COLO829 (cell line): Measurements from ENCODE around the gene HAP1.
A peak's percentile ranks its signal among the peaks of the same experiment; 100 is the strongest.
"Not testable (repeated sequence)": the region's sequence is repeated elsewhere in the genome, so short reads cannot be mapped to it uniquely, and the experiment has no call there.

Experiments used
- DNase-seq: peaks from one replicate; pipeline ENCODE4 v3.0.0; 2012; ENCODE audit warnings: low spot score

HAP1 gene

DNA sequence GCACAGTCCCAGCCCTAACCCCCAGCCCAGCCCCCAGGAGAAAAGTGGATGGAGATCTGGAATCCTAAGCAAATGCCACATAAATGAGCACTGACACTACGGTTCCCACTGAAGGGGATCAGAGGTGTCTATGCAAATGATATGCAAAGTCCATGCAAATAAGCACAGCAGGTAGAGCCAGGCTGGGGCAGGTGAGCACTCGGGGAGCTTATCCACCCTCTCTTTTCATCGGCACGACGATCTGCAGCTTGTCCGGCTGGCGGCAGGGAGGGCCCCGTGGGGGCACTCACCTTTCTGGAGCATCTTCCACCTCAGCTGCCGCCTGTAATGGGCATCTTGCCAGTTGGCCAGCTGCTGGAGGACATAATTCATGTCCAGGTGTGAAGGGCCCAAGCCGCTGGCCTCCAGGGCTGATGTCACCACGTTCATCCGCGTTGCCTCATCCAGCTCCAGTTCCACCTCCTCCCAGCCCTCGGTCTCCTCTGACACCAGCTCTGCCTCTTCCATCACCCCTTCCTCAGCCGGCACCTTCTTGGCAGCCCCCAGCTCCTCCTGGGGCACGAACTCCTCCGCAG lies 9.9 kb downstream of the HAP1 start:
- DNase-seq: no peak

DNA sequence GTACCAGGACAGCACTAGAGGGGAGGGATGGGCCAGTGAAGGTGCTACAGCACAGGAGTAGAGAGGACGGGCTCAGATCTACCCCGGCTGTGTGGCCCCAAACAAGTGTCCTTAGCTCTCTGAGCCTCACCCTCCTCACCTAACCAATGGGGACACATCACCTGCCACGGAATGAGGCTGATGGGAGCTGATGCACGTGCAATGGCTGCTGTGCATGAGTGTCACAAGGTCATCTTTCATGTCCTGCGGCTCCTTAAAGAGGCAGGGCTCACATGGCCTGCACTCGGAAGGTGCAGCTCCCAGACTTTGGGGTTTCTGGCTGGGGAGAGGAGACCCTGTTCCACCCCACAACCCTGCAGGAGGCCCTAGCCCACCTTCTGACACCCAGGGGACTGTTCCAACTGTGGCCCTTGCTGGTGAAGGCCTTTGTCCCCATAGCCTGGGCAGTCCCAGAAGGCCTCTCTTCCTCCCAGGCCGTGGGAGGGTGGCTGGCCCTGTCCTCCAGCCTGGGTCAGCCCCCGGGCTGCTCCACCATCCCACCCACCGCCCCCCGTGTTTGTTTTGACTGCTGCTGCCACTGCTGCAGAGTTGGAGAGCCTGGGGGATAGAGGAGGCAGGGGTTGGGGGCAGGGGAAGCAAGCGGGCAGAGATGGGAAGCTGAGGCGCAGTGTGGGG lies 10.5 kb downstream of the HAP1 start:
- no peak for DNase-seq

DNA sequence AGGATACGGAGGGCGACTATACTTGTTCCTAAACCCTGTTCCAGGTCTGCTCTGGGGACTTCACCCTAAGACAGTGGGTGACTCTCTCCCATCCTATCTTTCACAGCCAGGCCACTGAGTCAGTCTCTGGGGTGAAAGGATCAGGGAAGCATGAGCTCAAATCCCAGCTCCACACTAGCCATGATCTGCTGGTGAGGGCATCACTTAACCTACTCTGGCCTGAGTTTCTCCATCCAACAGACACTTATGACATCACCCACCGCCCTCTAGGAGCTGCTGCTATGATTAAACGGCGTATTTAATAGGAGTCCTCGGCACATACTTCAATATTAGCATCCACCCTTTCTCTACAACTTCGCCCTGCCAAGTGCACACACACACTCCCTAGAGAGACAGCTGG lies 12.2 kb downstream of the HAP1 start:
- no peak for DNase-seq

DNA sequence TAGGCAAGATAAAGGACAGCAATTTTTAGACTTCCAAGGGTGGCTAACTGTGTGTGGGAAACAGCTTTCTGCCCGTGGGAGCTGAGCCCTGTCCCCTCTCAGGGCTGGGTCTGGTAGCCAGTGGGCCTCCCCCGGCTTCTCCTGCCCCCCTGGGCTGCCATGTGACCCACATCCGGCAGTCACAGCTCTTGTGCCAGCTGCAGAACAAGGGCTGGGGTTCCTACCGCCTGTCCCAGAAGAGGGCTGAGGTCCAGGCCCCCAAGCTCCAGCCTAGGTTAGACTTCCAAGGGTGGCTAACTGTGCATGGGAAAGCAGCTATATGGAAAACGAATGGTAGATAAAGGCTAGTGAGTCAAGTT lies 16.2 kb downstream of the HAP1 start:
- no peak for DNase-seq

DNA sequence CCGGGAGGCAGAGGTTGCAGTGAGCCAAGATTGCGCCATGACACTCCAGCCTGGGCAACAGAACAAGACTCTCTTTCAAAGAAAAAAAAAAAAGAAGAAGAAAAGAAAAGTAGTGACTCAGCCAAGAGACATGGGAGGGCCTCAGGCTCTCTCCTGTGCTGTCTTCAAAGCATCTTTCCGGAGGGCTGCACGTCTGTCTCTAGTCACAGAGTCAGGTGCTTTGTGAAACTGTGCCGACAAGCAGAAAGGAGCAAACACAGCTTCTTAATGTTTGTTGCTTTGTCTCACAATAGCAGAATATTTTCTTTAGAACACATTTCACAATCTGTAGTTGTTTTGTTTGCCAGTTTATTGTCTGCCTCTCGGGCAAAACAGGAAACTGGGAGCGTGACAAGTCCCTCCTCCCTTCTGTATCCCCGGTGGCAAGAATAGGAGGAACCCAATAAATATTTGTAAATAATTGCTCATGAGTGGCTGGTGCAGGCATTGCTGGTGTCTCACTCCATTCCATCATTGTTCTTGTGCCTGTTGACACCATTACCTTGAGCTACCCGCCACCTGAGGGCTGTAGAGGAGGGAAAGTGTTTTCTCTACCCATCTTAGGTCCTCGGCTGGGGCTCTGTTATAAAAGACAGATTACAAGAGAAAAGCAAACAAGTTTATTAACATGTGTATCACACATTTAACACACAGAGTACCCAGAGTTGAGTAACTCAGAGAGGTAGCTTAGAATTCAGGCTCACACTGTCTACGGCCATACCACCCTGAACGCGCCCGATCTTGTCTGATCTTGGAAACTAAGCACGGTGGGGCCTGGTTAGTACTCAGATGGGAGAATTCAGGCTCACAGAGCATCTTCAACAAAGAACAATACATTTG lies 16.8 kb downstream of the HAP1 start:
- DNase-seq: peak; percentile 86

DNA sequence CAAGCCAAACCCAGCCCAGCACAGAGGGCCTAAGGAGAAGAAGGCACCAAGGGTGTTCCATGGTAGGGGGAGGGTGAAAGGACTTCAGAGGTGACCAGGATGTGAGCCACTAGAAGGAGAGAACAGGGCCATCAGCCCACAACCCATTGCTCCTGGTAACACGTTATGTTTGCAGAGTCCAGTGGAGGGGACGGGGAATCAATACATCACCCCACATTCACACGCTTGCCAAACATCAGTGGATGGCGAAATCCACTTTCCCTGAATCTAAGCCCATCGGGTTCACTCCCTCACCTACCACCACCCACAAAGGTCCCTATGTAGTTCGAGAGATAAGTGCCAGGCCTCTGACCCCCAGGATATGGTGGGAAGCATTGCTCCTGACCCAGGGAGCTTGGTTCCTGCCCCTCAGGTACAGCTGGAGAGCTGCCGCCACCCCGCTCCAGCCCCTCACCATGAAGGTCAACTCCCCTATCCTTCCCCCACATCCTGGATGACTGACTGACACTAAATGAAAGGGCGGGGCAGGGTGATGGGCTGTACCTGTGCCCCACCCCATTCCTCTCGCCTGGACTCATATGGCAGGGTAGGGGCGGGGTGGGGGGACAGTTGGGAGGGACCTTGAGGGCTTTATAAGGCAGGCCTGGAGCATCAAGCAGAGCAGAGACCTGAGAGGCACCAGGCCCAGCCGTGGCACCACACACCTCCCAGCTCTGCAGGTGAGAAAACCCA lies 22.6 kb downstream of the HAP1 start, which contains the start of gene GAST:
Gene GAST, plus strand, starts transcription at position 663 of the 732 bp plus-strand sequence. CDS start 3,106 bp downstream, outside the sequence.
- no peak for DNase-seq

DNA sequence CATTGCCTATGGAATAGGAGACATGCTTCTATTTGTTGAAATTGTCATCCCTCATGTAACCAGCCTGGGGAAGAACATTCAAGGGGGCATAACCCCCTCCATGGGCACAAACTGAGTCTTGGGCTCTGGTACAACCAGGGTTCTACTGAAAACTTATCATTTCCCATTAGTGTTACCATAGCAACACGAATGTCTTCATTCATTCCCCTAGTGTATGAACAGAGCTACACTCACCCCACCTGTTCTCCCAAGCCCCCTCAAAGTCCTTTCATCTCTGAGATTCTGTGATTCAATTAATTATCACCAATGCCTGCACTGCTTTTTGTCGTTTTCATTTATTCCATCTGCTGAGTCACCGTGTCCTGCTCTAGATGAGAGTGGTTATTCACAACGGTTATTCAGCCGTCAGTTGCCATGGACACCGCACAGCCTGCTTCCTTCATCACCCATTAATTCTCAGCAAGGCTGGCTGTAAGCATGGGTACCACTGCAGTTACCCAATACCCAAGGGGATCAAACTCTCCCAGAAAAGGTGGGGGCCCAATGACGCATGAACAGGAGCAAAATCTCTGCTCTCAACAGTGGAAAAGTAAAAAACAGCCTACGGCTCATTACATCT lies 23.9 kb downstream of the HAP1 start:
- peak; percentile 62 for DNase-seq

DNA sequence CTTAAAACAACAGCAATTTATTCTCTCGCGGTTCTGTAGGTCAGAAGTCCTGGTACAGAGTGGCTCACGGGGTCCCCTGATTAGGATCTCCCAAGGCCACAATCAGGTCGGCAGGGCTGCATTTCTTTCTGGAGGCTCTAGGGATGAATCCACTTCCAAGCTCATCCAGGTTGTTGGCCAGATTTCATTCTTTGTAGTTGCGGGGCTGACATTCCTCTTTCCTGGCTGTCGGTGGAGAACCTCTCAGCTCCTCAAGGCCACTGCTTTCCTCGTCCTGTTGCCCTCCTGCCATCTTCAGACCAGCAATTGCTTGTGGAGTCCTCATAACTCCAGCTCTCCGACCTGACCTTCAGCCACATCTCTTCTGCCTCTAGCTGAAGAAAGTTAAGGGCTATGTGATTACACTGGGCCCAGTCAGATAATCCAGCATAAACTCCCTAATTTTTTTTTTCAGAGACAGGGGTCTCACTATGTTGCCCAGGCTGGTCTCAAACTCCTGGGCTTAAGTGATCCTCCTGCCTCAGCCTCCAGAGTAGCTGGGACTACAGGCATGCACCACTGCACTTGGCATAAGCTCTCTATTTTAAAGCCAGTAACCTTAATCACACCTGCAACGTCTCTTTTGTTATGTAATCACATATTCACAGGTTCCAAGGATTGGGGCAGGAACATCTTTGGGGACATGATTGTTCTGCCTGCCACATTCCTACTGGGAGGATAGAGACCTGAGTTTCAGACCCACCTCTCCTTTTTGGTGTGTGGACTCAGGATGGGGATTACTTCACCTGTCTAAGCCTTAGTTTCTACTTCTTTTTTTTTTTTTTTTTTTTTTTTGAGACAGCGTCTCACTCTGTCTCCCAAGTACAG lies 26.4 kb downstream of the HAP1 start:
- no peak for DNase-seq

DNA sequence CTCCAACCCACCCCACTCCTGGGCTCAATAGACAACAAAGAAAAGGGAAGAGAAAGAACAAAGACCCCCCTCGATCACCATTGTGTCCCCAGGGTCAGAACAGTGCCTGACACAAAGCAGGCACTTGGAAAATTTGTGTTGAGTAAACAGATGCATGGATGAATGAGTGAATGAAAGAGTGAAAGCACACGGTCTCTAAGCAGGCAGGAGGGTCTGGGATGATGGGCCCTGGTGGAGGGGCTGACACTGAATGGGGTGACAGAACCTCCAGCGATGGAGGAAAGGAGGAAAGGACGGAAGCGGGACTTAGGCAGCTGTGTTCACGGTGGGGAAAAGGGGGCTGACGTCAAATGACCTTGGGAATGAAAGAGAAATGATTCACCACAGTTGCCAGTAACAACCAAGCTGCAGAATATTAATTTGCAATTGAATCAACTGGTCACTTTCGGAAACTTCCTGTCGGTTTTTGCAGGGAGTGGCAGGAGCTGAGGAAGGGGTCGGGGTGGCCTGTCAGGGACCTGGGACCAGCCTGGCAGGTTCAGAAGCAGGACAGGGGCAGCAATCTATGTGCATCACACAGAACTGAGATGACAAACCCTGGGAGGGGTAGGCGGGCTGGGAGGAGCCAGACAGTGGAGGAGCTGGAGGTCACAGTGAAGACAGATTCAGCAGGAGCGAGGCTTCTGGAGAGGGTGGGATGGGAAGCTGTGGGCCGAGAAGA lies 29.0 kb downstream of the HAP1 start:
- DNase-seq: no peak

DNA sequence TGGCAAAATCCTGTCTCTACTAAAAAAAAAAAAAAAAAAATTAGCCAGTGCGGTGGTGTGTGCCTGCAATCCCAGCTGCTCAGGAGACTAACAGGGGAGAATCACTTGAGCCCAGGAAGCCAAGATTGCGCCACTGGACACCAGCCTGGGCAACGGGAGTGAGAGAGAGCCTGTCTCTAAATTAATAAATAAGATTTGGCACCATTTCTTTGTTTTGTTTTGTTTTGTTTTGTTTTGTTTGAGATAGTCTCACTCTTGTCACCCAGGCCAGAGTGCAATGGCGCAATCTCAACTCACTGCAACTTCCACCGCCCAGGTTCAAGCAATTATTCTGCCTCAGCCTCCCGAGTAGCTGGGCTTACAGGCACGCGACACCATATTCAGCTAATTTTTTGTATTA lies 31.7 kb downstream of the HAP1 start:
- no peak for DNase-seq

DNA sequence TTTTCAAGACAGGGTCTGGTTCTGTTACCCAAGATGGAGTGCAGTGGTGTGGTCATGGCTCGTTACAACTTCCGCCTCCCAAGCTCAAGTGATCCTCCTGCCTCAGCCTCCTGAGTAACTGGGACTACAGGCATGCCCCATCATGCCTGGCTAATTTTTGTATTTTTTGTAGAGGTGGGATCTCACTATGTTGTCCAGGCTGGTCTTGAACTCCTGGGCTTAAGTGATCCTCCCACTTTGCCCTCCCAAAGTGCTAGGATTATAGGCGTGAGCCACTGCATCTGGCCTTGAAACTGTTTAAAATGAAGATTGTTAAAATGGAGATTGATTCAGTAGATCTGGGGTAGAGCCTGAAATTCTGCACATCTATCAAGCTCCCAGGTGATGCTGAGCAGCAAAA lies 33.6 kb downstream of the HAP1 start:
- not testable (repeated sequence) for DNase-seq

DNA sequence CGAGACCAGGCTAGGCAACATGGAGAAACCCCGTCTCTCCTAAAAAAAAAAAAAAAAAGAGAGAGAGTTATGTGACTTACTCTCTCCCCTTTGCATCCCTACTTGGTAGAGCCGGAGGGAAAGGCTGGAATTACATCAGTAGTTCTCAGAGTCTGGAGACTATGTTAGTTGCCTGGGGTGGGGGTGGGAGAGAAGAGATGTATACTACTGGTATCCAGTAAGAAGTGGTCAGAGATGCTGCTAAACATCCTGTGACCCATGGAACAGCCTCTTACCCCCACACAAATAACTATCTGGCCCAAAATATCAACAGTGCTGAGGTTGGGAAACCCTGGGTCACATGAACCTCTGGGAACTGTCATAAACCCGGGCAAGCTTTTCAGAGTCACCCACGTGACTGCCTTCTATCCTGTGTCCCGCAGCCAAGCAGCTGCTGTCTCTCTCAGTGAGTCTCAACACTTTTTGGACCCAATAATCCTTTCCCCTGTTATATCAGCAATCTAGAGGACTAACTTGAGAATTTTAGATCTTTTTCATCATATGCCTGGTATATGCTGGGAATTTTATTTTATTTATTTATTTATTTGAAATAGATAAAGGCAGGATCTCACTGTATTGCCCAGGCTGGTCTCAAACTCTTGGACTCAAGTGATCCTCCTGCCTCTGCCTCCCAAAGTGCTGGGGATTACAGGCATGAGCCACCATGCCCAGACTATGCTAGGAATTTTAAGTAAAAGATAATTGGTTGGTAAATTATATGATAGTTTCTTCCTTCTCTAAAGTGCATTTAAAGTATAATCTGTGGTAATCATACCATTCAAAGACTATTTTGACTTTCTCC lies 37.1 kb downstream of the HAP1 start:
- no peak for DNase-seq

DNA sequence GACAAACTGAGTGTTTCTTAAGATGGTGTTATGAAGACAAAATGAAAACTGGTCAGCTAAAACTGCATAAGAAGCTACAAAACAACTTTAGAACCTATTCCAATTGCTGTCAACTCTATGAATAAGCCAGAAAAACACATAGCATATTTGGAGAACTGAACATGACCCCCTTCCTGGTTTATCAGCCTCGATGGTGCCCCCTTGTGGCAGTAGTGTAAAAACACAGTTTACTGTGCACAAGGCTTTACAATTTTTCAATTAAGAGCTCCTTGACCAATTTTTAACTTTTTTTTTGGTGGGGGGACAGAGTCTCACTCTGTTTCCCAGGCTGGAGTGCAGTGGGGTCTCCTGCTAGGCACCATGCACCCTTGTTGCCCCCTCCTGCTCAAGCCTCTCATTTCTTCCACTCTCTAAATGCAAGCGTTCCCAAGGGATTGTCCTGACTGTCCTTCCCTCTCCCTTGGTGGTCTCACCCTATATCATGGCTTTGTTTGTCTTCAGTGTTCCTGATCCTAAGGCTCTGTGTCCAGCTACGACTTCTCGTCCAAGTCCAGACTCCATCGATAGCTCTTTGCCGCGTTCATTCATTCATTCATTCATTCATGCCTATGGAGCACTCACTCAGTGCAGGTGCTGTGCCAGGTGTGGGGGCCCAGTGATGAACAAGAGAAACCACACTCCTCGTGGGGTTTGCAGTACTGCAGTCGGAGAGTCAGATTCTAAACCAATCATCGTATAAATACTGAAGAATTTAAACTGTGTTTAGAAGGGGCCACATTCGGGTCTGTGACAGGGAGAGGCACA lies 38.3 kb downstream of the HAP1 start:
- DNase-seq: peak; percentile 84

DNA sequence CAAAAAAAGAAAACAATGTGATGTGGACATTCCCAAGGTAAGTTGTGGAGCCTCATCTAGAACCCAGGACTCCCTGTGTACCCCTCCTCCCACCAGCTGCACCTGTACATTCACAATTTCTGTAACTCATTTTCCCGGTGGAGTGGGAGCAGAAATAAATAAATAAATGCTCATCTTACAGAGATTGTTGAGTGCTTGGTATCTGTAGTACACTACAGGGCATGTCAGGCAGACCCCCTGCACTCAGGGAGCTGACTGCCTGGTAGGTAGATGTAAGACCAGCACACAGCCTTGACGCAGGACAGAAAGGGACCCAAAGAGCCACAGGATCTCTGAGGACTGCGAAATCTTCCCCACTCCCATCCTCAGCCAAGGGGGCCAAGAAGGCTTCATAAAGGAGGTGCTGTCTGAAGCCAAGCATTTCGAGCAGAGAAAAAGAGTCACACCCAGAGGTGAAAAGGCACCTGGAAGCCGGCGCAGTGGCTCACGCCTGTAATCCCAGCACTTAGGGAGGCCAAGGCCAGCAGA lies 39.2 kb downstream of the HAP1 start:
- DNase-seq: no peak

DNA sequence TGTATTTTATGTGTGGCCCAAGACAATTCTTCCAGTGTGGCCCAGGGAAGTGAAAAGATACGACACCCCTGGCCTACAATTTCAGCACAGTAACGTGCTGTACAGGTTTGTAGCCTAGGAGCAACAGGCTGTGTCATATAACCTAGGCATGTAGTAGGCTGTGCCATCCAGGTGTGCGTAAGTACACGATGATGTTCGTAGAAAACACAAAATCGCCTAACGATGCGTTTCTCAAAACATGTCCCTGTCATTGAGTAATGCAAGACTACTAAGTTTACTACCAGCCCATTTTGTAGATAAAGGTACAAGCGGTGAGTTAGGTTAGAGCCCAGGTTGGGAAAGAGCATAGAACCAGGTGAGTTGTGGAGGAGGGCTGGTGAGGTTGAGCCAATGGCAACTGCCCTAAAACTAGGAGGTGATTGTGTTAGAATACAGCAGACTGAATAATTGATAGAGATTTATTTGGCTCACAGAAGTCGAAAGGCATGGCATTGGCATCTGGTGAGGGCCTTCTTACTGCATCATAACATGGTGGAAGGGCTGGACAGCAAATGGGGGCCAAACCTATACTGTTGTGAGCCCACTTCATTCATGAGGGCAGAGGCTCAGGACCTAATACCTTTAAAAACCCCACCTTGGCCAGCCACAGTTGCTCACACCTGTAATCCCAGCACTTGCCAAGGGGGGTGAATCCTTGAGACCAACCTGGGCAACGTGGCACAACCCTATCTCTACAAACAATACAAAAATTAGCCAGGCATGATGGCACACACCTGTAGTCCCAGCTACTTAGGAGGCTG lies 41.5 kb downstream of the HAP1 start:
- no peak for DNase-seq

DNA sequence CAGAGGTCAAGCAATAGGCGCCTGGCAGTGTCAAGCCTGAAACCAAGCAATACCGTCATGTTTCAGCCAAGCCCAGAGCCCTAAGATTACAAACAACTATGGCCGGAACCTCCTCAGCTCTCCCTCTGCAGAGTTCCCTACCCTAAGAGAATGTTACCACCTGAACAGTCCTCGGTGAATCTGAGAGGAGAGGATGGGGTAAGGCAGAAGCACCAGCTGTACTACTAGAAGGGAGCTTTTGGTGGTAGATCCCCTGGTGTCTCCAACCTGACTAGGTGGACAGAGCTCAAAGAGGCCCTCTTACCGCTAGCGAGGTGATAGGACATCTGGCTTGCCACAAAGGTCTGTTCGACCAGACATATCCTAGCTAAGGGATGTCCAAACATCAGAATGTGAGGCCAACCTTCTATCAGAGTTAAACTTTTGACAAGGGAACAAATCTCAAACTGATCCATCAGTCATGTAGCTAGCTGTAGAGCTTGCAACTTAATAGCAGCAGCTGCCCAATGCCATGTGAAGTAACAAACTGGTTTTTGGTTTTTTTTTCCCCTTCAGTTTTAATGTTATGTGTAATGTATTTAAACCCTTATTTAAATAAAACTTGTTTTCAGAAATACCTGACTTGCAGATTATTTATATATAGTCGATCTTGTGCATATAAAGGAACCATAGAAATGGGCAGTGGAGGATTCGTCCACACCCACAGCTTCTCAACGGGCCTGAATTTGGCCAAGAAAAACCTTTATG lies 43.2 kb downstream of the HAP1 start:
- DNase-seq: no peak

DNA sequence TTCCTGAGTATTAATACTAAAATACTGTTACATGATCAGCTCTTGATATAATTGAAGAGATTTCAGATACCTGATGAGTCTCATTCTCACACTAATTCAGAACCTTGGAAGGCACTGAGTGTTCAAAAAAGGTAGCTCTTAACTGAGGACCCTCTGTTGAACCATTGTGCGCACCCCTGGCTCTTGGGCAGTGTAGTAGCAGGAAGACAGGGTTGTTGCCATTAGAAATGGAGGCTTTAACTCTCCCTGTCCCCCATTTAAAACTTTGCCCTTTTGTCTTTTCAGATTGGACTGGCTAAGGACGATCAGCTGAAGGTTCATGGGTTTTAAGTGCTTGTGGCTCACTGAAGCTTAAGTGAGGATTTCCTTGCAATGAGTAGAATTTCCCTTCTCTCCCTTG lies 43.9 kb downstream of the HAP1 start:
- no peak for DNase-seq
